Progenitor cell of endocrine pancreas (in vitro differentiated cells): ENCODE data around the gene SCUBE3. TPM values are rescaled to one million over a fixed set of nuclear protein-coding genes. Genes with fewer than 3 reads are reported as not detected.
A peak's percentile ranks its signal among the peaks of the same experiment; 100 is the strongest.

Source experiments
- DNase-seq: peaks from one replicate; pipeline ENCODE4 v3.0.0; 2021; ENCODE audit warnings: low spot score; ENCODE audit not compliant: unreplicated experiment
- H3K27ac Mint-ChIP-seq: 2 replicates; pipeline ENCODE4 v1.8.0; 2021; ENCODE audit warnings: mild to moderate bottlenecking, moderate library complexity, mixed read lengths
- H3K27me3 Mint-ChIP-seq: 2 replicates; pipeline ENCODE4 v1.8.0; 2021; ENCODE audit warnings: mixed read lengths
- H3K36me3 Mint-ChIP-seq: 2 replicates; pipeline ENCODE4 v1.8.0; 2022; ENCODE audit warnings: mixed read lengths; ENCODE audit not compliant: insufficient read depth
- H3K4me1 Mint-ChIP-seq: 2 replicates; pipeline ENCODE4 v1.8.0; 2021; ENCODE audit warnings: low read depth, mixed read lengths
- H3K4me3 Mint-ChIP-seq: 2 replicates; pipeline ENCODE4 v1.8.0; 2021; ENCODE audit warnings: low read depth, mild to moderate bottlenecking, moderate library complexity, mixed read lengths
- H3K9me3 Mint-ChIP-seq: 2 replicates; pipeline ENCODE4 v1.8.0; 2021; ENCODE audit warnings: low read depth, mixed read lengths
- long read RNA-seq: library from polyadenylated mRNA; unstranded; transcript quantifications from one replicate; pipeline ENCODE4 v2.0.0, GENCODE V29; 2020
- total RNA-seq: library from RNA; stranded (reverse); gene quantifications from 2 replicates; pipeline ENCODE4 v1.2.1, GENCODE V29; 2021
- TF ChIP-seq, protein P1 (sequence below): fragments of 200-600 bp; sonication (generic); IDR thresholded peaks from one replicate; pipeline ENCODE4 v1.5.0; 2021; ENCODE audit warnings: antibody characterized with exemption, mild to moderate bottlenecking; ENCODE audit not compliant: unreplicated experiment

SCUBE3 gene
- total RNA-seq, result 31.1 and 35.3 TPM in 2 replicates
- long read RNA-seq, full-length matches to known transcripts, result 1 of 17 reads
- long read RNA-seq, partial matches to known transcripts, result 4 of 17 reads
- long read RNA-seq, other reads (novel, unspliced or antisense), result 12 of 17 reads

DNA sequence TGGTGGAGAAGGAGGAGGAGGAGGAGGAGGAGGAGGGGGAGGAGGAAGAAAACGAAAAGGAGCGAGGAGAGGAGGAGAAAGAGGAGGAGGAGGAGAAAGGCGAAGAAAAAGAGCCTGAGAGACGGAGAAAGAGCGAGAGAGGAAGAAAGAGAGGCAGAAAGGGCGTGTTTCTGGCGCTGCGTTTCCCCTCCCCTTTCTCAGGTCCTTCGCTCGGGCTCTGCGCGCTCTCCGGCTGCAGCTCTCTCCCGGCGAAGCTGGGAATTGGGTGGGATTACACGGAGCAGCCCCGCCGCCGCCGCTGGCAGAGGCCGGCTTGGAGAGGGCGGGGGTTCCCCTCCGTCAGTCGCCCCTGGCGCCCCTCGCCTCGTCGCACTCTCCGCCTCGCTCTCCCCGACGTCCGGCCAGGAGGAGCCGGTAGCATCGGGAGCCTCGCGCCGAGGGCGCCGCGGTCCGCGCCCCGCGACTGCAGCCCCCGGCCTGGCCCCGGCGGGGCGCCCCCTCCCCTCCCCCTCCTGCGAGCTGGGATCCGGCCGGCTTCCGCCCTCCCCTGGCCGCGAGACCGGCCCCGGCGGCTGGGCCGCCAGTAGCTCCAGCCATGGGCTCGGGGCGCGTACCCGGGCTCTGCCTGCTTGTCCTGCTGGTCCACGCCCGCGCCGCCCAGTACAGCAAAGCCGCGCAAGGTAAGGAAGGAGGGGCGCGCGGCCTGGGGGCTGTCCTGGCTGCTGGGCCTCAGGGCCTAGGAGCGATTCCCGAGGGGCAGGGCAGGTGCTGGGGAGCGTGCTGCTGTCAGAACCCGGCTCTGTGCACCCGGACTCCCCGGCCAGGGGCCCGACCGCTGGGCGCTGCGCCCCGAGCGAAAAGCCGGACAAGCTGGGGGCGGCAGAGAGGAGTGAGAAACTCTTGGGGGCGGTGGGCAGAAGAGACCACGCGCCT lies at the start of gene SCUBE3:
SCUBE3 (plus strand) TSS at position 133 of the 933 bp plus-strand sequence; CDS start at position 596, 463 bp downstream.
- Mint-ChIP-seq H3K9me3 (no peaks in the 10 kb centered on the region), H3K4me3 (peak within 1 kb of the TSS; percentile 81), H3K27ac (peak within 1 kb of the TSS; percentile 91), H3K4me1 (peaks cover 40% of the 10 kb centered on the region), H3K36me3 (peaks cover 2% of the 10 kb centered on the region), H3K27me3 (peaks cover 38% of the 10 kb centered on the region)
- DNase-seq, result peak; percentile 55
- TF ChIP-seq, protein P1, sequence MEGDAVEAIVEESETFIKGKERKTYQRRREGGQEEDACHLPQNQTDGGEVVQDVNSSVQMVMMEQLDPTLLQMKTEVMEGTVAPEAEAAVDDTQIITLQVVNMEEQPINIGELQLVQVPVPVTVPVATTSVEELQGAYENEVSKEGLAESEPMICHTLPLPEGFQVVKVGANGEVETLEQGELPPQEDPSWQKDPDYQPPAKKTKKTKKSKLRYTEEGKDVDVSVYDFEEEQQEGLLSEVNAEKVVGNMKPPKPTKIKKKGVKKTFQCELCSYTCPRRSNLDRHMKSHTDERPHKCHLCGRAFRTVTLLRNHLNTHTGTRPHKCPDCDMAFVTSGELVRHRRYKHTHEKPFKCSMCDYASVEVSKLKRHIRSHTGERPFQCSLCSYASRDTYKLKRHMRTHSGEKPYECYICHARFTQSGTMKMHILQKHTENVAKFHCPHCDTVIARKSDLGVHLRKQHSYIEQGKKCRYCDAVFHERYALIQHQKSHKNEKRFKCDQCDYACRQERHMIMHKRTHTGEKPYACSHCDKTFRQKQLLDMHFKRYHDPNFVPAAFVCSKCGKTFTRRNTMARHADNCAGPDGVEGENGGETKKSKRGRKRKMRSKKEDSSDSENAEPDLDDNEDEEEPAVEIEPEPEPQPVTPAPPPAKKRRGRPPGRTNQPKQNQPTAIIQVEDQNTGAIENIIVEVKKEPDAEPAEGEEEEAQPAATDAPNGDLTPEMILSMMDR, result peak; percentile 15

DNA sequence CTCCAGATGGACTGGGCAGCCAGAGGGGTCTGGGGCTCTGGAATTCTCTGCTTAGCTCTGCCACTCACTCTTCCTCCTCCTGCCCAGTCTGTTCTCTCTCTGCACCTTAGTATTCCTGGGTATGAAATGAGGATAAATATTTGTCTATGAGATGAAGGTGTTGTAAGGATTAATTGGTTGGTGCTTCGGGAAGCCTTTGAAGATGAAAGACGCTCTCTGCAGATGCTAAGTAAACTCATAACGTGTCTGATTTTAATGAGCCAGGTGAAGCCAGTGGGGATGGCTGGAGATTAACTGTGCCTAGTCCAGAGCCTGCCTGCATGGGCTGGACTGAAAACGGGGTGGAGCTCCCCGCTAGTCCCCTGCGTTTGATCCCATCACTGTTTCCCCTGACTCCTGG lies 49.5 kb upstream of the SCUBE3 start:
- no peak overlapping the region for H3K4me3 Mint-ChIP-seq
- no peak for DNase-seq
- no peak overlapping the region for H3K27ac Mint-ChIP-seq
- H3K9me3 Mint-ChIP-seq, result peaks cover under 1% of the 10 kb centered on the region
- H3K36me3 Mint-ChIP-seq, result no peaks in the 10 kb centered on the region
- H3K4me1 Mint-ChIP-seq, result peaks cover 13% of the 10 kb centered on the region
- TF ChIP-seq, protein P1, result no peak
- H3K27me3 Mint-ChIP-seq, result peaks cover 14% of the 10 kb centered on the region

DNA sequence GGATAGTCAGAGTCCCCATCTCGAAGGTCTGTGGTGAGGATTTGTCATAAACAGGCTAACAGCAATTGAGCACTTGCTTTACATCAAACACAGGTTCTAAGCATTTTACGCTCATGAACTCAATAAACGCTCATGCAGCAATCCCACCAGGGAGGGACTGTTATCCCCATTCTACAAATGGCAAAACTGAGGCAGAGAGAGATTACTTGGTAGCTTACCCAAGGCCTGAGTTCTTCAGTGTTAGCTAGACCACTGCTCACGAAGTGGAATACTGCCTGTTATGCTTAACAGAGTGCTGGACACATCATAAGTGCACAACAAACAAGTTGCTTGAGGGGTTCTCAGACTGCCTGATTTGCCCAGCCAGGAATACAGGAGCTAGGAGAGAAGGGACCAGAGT lies 48.9 kb upstream of the SCUBE3 start:
- no peak overlapping the region for H3K27ac Mint-ChIP-seq
- H3K36me3 Mint-ChIP-seq, result no peaks in the 10 kb centered on the region
- H3K9me3 Mint-ChIP-seq, result peaks cover 5% of the 10 kb centered on the region
- H3K4me1 Mint-ChIP-seq, result peaks cover 13% of the 10 kb centered on the region
- H3K27me3 Mint-ChIP-seq, result peaks cover 11% of the 10 kb centered on the region
- TF ChIP-seq, protein P1, result no peak
- no peak for DNase-seq
- H3K4me3 Mint-ChIP-seq, result no peak overlapping the region

DNA sequence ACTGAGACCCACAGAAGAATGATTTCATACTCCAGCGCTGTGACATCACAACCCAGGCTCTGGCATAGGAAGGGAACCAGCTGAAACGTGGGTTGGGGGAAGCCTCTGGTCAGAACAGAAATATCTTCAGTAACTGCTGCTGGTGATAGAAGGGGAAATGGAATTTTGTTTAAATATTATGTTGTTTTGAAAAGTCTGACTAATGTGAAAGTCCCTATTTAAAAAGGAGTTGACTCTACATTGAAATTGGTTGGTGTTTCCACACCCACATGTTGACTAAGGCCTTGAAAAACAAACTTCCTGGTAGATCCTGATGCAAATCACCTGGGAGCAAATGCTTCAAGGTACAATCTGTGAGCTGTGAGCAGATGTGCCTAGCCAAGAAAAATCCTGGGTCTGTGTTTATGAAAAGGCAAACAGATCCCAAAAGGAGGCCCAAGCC lies 48.1 kb upstream of the SCUBE3 start:
- peaks cover 8% of the 10 kb centered on the region for H3K27me3 Mint-ChIP-seq
- TF ChIP-seq, protein P1, result no peak
- H3K4me1 Mint-ChIP-seq, result peaks cover 13% of the 10 kb centered on the region
- H3K36me3 Mint-ChIP-seq, result no peaks in the 10 kb centered on the region
- H3K9me3 Mint-ChIP-seq, result peaks cover 5% of the 10 kb centered on the region
- DNase-seq, result no peak
- H3K27ac Mint-ChIP-seq, result peak overlapping the region; percentile 56
- H3K4me3 Mint-ChIP-seq, result no peak overlapping the region

DNA sequence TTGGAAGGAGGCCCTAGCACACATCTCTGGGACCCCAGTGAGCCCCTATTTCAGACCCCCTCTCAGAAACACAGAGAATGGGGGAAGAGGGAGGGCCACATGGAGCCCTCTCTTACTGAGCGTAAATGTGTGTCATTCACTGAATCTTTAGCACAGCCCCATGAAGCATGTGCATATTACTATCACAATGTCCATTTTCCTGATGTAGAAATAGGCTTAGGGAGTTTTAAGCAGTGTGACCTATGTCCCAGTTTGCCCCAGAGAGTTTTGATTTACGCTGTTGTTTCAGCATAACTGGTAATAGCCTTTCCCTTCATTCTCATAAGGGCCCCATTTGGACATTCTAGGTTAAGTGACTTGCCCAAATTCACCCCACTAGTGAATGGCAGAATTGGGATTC lies 47.6 kb upstream of the SCUBE3 start:
- H3K36me3 Mint-ChIP-seq, result no peaks in the 10 kb centered on the region
- H3K27ac Mint-ChIP-seq, result peak overlapping the region; percentile 56
- peaks cover 5% of the 10 kb centered on the region for H3K27me3 Mint-ChIP-seq
- TF ChIP-seq, protein P1, result no peak
- peaks cover 5% of the 10 kb centered on the region for H3K9me3 Mint-ChIP-seq
- no peak for DNase-seq
- peaks cover 13% of the 10 kb centered on the region for H3K4me1 Mint-ChIP-seq
- no peak overlapping the region for H3K4me3 Mint-ChIP-seq
